Measurements from ENCODE around the gene TIMM22.

DNA sequence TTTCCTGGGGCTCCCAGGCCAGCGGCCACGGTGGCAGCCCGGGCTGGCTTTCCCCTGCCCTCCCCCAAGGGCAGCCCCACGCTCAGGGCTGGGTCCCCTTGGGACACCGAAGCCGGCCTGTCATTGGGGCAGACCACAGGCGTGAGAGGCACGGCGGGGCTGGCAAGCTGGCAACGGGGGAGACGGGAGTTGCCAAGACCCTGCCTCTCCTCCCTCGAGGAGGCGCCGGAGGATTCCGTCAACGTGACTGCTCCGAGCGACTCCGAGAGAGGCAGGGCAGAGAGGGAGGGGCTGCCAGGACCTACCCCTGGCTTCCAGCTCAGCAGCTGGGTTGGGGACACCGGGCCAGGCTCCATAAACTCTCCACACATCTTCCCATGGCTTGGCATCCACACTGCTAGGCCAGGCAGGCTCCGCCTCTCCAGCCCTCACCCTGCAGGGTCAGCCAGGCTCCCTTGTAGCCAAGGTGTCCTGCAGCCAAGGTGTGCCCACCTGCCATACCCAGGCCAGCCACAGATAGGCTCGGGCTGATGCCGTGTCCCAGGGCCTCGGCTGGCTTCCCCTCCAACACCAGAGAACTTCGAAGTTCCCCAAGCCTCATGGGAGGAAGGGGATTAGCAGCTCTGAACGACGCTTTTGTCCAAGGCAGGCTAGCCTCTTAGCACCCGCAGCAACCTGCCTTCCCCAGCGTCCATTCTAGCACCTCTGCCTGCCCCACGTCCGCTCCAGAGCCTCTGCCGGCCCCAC, 25.5 kb downstream of the TIMM22 start:
- TF ChIP-seq CTCF (IDR thresholded peaks at IDR 0.05) (no peak), POLR2A (IDR thresholded peaks at IDR 0.05) (no peak)

Measured in thyroid gland (tissue), 4 donors.